ELF-1 (cell line): ENCODE results near the gene NLGN2.
A peak's percentile ranks its signal among the peaks of the same experiment; 100 is the strongest.
"Not testable (repeated sequence)": the region's sequence is repeated elsewhere in the genome, so short reads cannot be mapped to it uniquely, and the experiment has no call there.

ENCODE experiments used
- DNase-seq: peaks from one replicate; pipeline ENCODE4 v3.0.0-alpha.2; 2016; ENCODE audit warnings: low read depth, low spot score

The NLGN2 gene

GRCh38 chr17:7407485-7408251, at the start of gene NLGN2:
Gene NLGN2, plus strand, starts transcription at chr17:7407845. Its CDS starts 411 bp downstream, at chr17:7408256.
- peak; percentile 12 for DNase-seq

GRCh38 chr17:7361906-7362305, 45.7 kb upstream of the NLGN2 start:
- DNase-seq = no peak

- DNase-seq = peak; percentile 14
Observed at GRCh38 chr17:7363311-7363710, 44.3 kb upstream of the NLGN2 start.

GRCh38 chr17:7365963-7366362, 41.7 kb upstream of the NLGN2 start:
- DNase-seq = not testable (repeated sequence)

GRCh38 chr17:7367083-7367482, 40.6 kb upstream of the NLGN2 start:
- DNase-seq = peak; percentile 18

- DNase-seq = no peak
Observed at GRCh38 chr17:7367918-7368598, 39.6 kb upstream of the NLGN2 start.

- not testable (repeated sequence) for DNase-seq
Observed at GRCh38 chr17:7368599-7368994, 39.0 kb upstream of the NLGN2 start.

- DNase-seq = no peak
Observed at GRCh38 chr17:7369825-7370224, 37.8 kb upstream of the NLGN2 start.

GRCh38 chr17:7370853-7371252, 36.8 kb upstream of the NLGN2 start:
- DNase-seq = no peak

- DNase-seq = no peak
Observed at GRCh38 chr17:7374353-7374752, 33.3 kb upstream of the NLGN2 start.

- DNase-seq = no peak
Observed at GRCh38 chr17:7379134-7379533, 28.5 kb upstream of the NLGN2 start.

- peak; percentile 78 for DNase-seq
Observed at GRCh38 chr17:7380321-7380720, 27.3 kb upstream of the NLGN2 start.

GRCh38 chr17:7380855-7381683, 26.6 kb upstream of the NLGN2 start, which contains the start of gene TNK1:
Gene TNK1, plus strand, starts transcription at chr17:7381089. Its CDS starts 1,838 bp downstream, at chr17:7382927.
- peak; percentile 51 for DNase-seq

- peak; percentile 45 for DNase-seq
Observed at GRCh38 chr17:7382901-7383300, 24.7 kb upstream of the NLGN2 start.

GRCh38 chr17:7383371-7383741, 24.3 kb upstream of the NLGN2 start:
- no peak for DNase-seq

GRCh38 chr17:7383742-7384488, 23.7 kb upstream of the NLGN2 start:
- DNase-seq = peak; percentile 87

- DNase-seq = no peak
Observed at GRCh38 chr17:7384489-7385081, 23.1 kb upstream of the NLGN2 start.

GRCh38 chr17:7388856-7389255, 18.8 kb upstream of the NLGN2 start:
- no peak for DNase-seq

- no peak for DNase-seq
Observed at GRCh38 chr17:7389924-7390910, 17.4 kb upstream of the NLGN2 start.

- DNase-seq = no peak
Observed at GRCh38 chr17:7391307-7391706, 16.3 kb upstream of the NLGN2 start.
